NOMO-1 treated with dmso at 0.1 percent for 144 hours (cell line): Measurements from ENCODE around the gene BCKDHA.
"Not testable (repeated sequence)": the region's sequence is repeated elsewhere in the genome, so short reads cannot be mapped to it uniquely, and the experiment has no call there.

Experiments
- DNase-seq: peaks from one replicate; lab custom pipeline; 2025; ENCODE audit not compliant: unreplicated experiment; lab: John Stamatoyannopoulos, UW

Gene BCKDHA

DNA sequence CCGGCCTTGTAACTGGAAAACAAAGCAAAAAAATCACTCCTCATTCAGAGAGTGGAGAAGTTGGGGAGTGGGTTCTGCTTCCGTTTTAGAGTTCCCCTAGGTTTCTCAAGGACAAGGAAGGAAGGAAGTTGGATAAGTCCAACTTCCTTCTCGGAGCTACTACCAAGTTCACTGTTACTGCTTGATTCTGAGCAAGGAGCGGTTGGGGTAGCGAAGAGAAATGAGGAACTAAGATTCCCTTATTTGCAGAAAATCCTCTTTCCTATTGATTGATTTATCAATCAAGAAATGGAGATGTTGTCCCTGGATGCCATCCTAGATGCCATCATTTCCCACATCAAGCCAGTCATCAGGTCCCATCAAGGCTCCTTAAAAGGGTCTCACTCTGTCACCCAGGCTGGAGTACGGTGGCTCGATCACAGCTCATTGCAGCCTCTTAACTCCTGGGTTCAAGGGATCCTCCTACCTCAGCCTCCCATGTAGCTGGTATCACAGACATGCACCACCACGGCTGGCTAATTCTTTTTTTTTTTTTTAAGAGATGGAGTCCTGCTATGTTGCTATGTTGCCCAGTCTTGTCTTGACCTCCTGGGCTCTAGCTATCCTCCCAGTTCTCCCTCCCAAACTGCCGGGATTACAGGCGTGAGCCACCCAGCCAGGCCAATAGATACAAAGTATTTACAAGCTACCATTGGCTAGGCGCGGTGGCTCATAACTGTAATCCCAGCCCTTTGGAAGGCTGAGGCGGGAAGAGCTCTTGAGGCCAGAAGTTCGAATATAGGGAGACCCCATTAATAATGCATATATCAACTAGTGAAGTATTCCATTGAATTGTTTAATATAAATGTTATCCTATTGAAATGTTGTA, 32.9 kb upstream of the BCKDHA start:
- no peak for DNase-seq

DNA sequence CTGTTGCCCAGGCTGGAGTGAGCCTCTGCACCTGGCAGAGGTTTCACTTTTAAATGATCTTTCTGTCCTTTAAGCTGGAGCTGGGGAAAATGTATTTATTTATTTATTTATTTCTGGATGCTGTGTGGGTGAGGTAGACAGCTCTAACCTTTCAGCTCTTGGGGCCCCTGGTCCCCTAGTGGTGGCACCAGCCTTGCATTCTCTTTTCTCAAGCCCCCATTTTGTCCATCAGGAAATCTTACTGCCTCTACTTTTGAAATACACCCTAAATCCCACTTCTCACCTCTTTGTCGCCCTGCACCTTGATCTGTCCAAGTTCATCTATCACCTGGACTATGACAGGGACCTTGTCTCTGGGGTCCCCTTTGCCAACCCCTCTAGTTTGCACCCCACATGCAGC, 31.5 kb upstream of the BCKDHA start:
- no peak for DNase-seq

DNA sequence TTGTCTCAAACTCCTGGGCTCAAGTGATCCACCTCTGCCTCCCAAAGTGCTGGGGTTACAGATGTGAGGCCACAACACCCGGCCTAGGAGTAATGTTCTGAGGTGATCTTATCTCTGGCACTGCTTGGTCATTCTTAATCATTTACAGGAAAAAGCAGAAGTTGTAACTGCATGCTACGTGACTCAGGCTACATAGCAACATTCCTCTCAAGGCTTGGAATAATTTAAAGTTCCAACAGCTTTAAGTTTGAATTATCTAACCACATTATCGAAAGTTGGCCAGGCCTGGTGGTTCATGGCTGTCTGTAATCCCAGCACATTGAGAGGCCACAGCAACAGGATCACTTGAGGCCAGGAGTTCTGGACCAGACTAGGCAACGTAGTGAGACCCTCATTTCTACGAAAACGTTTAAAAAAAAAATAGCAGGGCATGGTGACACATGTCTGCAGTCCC, 29.7 kb upstream of the BCKDHA start:
- peak; percentile 51 for DNase-seq

GRCh38 chr19:41369769-41370168, 27.8 kb upstream of the BCKDHA start:
- DNase-seq, result no peak

DNA sequence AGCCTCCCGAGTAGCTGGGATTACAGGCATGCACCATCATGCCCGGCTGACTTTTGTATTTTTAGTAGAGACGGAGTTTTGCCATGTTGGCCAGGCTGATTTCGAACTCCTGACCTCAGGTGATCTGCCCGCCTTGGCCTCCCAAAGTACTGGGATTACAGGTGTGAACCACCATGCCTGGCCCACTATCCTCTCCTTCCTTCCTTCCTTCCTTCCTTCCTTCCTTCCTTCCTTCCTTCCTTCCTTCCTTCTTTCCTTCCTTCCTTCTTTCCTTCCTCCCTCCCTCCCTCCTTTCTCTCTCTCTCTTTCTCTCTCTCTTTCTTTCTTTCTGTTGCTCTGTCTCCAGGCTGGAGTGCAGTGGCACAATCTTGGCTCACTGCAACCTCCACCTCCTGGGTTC, 26.5 kb upstream of the BCKDHA start:
- not testable (repeated sequence) for DNase-seq

GRCh38 chr19:41371541-41371940, 26.1 kb upstream of the BCKDHA start:
- no peak for DNase-seq

DNA sequence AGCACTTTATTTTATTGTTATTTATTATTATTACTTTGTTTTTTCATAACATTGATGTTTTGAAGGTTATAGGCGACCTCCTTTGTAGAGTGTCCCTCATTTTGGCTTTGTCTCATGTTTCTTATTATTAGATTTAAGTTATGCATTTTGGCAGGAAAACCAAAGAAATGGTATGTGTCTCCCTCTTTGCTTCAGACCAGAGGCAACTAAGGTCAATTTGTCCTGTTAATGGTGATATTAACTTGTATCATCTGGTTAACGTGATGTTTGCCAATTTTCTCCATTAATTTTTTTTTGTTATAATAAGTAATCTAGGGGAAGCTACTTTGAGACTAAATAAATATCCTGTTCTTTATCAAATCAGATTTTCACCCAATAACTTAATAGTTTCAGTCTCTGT, 25.1 kb upstream of the BCKDHA start:
- no peak for DNase-seq

DNA sequence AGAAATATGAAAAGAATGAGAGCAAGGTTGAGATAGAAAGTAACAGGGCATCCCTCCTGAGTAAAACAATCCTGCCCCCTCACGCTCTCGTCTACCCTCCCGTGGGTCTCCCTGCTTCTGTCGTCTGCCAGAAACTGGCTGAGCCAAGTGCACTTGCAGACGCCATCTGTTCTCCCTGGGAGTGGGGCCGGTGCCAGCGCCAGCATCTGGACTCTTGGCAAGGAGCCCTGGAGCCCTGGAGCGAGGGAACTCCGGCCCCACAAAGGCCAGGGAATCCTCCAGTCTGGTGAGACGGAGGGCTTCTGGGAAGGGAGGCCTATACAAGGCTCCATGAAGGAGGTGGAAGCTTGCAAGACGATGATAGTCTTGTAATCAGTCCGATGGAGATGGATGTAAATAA, 23.6 kb upstream of the BCKDHA start:
- DNase-seq, result no peak

- DNase-seq, result no peak
Observed at GRCh38 chr19:41376241-41376997, 21.2 kb upstream of the BCKDHA start, which contains the start of gene TMEM91. TSS of gene TMEM91 (plus strand) at chr19:41376533. CDS start at chr19:41378310, 1,777 bp downstream.

DNA sequence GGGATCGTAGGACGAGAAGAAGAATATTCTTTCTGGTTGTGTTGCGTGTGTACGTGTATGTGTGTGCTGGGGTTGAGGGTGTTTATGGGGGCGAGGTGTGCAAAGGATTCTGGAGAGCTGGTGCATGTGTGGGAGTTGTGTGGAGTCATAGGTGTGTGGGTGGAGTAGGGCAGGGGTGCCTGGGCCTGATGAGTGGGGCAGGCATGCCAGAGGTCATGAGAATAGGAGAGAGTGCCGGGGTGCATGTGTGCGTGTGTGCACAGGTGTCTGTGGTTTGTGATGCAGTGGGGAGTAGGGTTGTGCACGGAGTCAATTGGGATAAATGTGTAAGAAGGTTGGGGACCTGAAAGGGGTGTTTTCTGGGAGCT, 20.6 kb upstream of the BCKDHA start:
- DNase-seq, result no peak

DNA sequence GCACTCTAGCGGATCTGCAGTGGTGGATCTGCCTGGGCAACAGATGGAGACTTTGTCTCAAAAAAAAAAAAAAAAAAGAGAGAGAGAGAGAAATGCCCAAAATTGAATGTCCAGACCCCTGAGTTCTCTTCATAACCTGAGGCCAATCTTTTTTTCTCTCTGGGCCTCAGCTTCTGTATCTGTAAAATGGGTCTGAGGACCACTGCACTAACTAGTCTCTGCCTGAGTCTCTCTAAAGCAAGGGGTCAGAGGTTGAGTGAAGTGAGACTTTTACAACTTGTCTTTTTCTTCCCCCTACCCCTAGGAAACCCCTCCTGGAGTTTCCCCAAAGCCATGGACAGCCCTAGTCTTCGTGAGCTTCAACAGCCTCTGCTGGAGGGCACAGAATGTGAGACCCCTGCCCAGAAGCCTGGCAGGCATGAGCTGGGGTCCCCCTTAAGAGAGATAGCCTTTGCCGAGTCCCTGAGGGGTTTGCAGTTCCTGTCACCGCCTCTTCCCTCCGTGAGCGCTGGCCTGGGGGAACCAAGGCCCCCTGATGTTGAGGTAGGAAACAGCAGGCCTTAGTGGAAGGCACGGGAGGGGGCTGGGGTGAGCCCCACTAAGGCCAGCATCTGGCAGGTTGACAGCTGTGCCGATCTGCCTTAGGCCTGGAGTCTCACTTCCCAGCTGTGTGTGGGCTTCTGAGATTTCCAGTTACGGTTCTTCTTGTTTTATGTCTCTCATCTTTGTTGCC, 19.5 kb upstream of the BCKDHA start:
- DNase-seq, result no peak

DNA sequence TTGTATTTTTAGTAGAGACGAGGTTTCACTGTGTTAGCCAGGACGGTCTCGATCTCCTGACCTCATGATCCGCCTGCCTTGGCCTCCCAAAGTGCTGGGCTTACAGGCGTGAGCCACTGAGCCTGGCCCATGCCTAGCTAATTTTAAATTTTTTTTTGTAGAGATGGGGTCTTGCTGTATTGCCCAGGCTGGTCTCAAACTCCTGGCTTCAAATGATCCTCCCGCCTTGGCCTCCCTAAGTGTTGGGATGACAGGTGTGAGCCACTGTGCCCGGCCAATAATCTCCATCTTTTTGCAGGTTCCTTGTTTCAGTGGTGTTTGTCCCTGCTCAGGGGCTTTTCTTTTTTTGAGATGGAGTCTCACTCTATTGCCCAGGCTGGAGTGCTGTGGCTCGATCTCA, 16.1 kb upstream of the BCKDHA start:
- not testable (repeated sequence) for DNase-seq

GRCh38 chr19:41384351-41384750, 13.3 kb upstream of the BCKDHA start:
- DNase-seq, result no peak

DNA sequence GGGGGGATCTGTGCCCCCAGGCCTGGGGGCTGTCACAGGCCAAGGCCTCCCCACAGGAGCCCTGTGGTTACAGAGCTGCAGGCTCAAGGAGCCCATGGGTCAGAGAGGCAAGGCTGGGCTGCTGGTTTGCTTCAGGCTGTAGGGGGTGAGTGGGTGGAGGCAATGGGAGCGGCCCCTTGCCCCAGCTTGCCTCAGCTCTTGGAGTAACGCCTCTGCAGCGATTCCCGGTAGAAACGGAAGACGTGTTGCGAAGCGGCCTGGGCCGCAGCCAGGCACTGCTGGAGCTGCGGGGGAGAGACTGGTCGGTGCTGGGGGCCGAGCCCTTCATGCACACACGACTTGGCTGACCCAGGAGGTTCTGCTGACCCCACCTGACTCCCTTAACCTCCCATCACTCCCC, 11.2 kb upstream of the BCKDHA start:
- DNase-seq, result no peak

DNA sequence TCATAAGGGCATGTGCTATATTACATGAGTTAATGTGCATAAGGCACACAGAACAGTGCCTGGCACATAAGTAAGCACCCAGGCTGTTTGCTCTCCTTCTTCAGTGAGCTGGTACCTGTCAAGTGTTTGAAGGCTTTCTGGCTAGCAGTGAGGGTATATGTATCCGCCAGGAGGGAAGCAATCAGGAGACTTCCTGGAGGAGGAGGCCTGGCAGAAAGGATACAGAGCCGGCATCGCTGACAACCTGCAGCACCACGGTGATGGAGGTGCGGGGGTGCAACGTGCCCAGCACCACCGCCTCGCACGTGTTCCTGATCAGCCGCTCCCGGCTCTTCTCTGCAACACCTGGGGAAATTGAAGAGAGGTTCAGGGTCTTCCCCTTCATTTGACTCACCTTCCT, 6.0 kb upstream of the BCKDHA start:
- no peak for DNase-seq

GRCh38 chr19:41392775-41393174, 4.8 kb upstream of the BCKDHA start:
- DNase-seq, result no peak

GRCh38 chr19:41395355-41395754, 2.3 kb upstream of the BCKDHA start:
- DNase-seq, result no peak

- DNase-seq, result no peak
Observed at GRCh38 chr19:41398050-41398418, 416 bp downstream of the BCKDHA start.

- no peak for DNase-seq
Observed at GRCh38 chr19:41398598-41398997, 980 bp downstream of the BCKDHA start.

DNA sequence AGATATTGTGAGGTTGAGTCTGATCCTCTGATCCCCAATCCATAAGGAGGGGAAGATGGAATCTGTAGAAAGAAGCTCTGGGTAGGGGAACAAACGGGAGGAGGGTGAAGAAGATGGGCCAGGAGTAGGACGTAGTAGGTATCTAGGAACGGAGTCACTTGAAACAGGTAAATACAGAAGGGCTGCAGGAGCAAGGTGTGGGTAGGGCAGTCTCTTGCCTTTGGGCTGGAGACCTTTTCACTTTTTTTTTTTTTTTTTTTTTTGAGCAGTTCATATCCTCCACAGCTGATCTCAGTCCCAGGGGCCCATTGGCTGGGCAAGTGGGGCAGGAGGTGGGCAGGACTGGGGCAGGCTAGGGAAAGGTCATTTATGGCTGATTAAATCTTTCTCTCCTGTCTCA, 1.5 kb downstream of the BCKDHA start:
- DNase-seq, result no peak

DNA sequence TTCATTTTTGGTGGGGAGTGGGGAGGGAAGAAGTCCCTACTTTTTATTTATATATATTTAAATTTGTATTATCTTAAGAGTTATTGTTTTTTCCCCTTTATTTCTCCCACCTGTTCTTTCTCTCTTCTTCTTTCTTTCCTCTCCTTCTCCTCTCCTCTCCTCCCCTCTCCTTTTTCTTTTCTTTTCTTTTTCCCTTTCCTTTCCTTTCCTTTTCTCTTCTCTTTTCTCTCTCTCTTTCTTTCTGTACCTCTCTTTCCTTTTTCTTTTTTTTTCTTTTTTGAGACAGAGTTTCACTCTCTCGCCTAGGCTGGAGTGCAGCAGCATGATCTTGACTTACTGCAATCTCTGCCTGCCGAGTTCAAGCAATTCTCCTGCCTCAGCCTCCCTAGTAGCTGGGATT, 1.9 kb downstream of the BCKDHA start:
- no peak for DNase-seq

DNA sequence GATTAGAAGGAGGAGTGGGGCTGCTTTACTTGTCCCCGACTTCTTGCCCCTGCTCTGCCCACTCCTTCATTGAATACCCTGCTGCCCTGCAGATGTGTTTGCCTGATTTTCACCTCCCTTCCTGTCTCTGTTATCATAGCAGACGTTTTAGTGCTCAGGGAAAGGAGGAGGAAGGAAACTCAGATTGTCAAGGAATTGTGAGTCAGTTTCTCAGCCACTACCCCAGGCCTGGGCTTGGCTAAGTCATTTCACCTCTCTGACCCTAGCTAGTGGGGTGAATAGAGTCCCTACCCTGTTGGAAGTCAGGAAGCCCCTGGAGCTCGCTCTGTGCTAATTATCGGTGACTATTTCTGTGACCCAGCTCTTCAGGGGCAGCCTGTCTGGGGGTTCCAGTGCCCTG, 3.9 kb downstream of the BCKDHA start:
- no peak for DNase-seq
